ENCODE measurements around the gene GNPNAT1.
A peak's percentile ranks its signal among the peaks of the same experiment; 100 is the strongest.

Gene GNPNAT1

DNA sequence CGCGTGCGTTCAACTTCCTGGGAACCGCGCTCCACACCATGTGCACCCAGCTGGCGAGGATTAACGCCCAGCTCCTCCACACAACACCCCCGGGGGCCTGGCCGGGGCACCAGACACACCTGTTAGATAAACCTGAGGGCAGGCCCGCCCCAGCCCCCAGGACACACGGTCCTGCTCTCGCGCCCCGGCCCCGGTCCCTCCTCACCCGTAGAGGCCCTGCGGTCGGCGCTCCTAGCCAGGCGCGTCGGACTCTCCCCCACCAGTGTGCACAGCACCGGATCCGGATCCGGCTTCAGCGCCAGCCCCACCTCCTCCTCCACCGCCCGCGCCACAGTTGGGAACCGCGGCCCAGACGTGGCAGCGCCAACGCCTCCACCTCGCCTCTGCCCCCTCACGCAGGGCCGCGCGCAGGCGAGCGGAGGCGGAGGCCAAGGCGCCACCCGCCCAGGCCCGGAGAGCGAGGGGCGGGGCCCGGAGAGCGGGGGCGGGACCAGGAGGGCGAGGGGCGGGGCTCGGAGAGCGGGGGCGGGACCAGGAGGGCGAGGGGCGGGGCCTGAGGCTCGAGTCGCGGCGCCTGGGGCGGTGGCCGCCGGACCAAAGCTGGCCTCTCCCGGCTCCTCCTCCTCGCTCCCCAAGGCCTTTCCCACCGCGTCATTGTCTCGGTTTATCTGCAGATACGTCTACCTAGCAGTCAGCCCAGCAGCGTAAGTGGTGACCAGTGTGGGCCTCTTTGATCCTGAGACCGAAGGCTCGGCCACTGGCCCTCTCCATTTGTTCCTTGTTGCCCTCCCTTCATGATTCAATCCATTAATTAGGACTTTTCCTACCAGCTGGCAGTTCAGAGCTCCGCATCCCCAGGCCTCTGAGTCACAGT lies at the start of gene GNPNAT1:
Gene GNPNAT1, minus strand, starts transcription at position 385 of the 874 bp plus-strand sequence. CDS start 6,957 bp downstream, outside the sequence.
- peak; percentile 52 for DNase-seq (ENCODE audit: low read depth, low spot score)

DNA sequence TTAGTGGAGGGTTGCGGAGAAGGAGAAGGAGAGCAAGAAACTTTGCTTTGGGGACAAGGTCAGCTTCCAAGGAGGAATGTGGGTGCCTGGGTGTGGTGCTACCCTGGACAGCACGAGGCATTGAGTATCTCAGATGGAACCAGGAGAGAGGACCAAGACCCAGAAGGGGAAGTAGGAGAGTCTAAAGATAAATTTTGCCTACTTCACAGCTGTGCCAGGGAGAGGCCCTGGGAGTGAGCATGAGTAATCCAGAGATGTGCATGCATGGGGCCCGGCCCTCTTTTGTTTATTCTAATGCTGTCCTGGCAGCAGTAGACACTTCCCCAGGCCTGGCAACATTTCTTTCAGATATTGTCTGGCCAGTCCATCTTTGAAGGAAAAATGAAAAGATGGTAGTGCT lies 49.5 kb upstream of the GNPNAT1 start:
- DNase-seq (ENCODE audit: low read depth, low spot score): no peak

DNA sequence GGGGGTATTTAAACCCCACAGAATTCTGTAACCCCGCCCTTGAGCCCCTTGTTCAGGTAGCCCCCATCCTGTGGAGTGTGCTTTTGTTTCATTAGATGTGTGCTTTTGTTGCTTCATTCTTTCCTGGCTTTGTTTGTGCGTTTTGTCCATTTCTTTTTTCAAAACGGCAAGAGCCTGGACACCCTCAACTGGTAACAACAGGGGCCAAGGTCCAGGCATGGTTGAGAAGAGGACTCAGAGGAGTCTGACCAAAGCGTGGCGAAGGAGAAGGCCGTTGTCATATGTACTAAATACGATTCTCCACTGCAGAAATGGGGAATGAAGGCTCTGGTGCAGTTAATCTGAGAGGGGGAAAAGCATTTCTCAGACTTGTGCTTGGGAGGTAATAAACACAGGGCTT lies 46.0 kb upstream of the GNPNAT1 start:
- DNase-seq (ENCODE audit: low read depth, low spot score): no peak

DNA sequence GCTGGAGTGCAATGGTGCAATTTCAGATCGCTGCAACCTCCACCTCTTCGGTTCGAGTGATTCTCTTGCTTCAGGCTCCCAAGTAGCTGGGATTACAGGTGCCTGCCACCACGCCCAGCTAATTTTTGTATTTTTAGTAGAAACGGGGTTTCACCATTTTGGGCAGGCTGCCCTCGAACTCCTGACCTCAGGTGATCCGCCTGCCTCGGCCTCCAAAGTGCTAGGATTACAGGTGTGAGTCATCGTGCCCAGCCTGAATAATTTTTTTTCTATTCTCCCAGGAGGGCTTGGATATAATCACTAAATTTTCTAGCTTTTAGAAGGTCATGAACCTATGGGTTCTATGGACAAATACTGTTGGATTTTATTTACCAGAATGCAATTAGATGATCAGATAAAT lies 44.7 kb upstream of the GNPNAT1 start:
- no peak for DNase-seq (ENCODE audit: low read depth, low spot score)

DNA sequence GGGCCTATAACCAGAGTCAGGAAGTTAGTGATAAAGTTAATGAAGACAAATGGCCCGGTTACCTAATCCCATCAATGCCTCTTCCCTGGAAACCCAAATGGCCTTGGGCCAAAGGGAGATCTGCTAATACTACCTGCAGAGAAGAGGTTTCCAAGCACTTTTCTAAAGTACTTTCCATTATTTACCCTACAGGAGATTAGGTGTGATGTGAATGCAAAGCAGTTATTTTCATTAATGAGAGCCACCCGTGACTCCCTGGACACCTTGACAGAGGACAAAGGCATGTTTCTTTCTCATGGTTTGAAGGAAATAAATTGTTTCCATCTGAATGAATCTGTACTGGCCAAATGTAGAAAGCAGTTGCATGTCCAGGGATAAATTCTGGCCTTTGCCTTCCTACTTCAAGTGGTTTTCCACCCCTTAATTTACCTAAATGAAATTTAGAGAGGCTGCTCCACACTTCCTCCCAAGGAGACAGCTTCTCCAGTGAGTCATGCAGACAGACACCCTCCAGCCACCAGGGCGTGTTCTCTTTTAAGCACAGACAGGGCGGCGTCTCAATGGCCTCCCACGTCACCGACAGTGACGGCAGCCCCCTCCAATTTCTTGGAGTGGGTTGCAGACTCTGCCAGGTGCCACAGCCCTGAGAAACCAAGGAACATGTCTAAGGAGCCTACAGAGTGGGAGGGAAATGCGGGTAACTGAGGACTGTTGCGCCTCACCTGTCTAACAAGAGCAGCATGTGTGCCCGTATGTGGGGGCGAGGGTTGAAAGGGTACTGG lies 43.9 kb upstream of the GNPNAT1 start:
- no peak for DNase-seq (ENCODE audit: low read depth, low spot score)

DNA sequence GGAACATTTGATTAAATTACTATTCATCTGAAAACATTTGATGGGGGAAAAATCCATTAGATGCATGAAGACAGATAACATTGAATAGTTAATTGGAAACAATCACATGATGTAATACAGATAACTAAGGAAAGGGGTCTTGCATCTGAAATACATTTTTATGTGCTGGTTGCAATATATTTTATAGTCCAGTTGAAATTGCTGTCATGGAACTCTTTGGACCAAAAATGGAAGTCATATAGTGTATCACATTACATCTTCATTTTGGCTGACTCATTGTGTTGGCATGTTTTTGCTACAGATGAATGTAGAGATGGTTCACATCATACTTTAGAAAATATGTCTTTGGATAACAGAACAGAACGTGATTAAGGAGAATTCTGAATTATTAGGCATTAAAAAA lies 43.0 kb upstream of the GNPNAT1 start:
- DNase-seq (ENCODE audit: low read depth, low spot score): peak; percentile 55

DNA sequence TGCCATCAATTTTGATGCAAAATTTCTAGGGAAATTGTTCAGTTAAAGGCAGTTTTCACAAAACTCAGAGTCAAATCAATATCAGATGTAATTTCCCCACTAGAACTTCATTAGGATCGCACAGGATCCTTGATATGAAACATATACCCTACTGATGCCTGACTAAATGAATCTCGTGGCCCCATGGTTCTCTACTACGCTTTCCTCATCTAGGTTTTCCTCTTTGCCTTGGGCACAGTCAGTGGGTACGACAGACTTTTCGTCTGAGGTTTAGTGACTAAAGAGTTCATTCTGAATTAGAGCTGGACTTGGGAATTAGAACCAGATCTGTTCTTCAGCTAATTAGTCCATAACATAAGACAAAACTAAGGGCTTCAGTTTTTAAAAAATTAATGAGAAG lies 42.5 kb upstream of the GNPNAT1 start:
- DNase-seq (ENCODE audit: low read depth, low spot score): no peak

DNA sequence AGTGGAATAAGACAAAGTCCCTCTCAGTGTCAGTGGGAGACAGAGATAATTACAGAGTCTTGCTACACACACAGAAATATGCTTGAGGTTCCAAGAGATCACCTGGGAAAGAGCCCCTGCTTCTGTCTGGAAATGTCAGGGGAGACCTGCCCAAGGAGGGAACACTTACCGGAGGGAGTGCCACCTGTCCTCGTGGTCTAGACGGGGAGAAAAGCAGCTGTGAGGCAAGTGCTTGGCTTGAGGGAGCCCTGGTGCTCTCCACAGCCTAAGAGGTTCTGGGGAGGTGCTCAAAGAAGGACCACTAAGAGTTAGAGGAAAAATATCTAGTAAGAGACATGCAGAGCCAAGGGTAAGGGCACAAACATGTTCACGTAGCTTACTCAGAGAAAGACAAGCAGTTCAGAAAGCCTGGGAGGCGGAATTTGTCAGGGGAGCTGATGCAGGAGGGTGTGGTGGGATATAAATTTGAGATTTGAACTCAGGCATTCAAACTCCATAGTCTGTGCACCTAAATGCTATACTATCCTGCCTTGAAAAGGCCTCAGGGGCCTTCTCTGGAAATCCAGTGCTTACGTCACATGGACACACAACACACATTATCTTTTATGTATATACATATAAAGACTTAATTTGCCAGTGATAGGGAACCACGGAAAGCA lies 38.2 kb upstream of the GNPNAT1 start:
- no peak for DNase-seq (ENCODE audit: low read depth, low spot score)

DNA sequence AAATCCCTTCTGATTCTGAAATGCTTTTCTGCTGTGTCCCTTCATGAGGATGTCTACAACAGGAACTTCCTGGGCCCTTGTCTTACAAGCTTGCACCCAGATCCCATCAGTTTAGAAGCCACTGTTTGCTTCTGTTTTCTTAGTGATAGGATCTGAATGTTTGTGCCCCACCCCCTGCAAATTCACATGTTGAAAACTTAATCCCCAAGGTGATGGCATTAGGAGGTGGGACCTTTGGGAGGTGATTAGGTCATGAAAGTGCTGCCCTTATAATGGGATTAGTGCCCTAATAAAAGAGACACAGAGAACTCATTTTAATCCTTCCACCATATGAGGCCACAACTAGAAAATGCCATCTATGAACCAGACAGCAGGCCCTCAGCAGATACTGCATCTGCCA lies 36.0 kb upstream of the GNPNAT1 start:
- DNase-seq (ENCODE audit: low read depth, low spot score): no peak

DNA sequence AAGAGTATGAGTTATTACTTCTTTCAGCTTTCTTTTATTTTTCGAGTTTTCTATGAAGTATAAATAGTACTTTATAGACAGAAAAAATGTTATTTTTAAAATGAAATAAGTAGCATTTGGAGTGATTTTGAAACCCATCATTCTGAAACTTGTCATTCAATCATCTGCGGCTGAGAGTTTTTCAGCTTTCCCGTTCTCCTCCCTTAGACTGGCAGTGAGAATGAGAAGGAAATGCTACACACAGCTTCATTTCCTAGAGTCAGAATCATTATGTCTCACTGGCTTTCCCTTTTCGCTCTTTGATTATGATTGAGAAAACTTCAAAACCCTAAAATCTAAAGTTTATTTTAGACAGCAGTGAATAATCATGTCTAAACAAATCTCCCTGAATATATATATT lies 33.7 kb upstream of the GNPNAT1 start:
- DNase-seq (ENCODE audit: low read depth, low spot score): no peak

DNA sequence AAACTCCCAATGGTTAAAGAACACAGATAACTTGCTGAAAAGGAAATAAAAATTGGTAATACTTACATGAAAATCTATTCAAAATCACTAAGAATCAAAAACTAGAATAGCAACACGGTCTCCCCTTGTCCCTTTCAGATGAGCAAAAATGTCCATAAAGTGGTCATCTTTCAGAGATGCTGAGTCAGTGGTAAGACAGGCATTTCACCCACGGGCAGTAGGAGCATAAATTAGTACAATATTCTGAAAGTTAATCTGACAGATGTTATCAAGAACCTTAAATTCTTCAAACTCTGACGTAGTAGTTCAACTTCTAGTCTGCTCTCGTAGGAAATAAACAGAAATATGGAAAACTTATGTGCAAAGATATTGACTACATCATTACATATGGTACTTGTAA lies 33.1 kb upstream of the GNPNAT1 start:
- DNase-seq (ENCODE audit: low read depth, low spot score): no peak

DNA sequence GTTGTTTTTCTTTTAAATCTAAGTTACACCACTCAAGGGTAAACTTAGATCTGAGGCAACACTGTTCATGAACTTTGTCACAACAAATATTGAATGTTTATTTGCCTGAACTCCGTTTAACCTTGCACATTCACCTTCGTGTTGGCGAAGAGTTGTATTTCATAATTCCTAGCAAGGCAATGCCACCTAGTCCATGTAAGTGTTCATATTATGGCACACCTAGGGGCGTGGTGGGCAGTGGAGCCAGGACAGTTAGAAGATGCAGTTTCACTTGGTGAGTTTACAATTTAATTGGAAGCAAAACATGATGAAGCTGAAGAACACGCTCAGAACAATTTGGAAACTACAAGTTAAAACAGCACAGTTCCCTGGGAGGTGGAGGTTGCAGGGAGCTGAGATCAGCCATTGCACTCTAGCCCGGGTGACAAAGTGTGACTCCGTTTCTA lies 30.4 kb upstream of the GNPNAT1 start:
- no peak for DNase-seq (ENCODE audit: low read depth, low spot score)

DNA sequence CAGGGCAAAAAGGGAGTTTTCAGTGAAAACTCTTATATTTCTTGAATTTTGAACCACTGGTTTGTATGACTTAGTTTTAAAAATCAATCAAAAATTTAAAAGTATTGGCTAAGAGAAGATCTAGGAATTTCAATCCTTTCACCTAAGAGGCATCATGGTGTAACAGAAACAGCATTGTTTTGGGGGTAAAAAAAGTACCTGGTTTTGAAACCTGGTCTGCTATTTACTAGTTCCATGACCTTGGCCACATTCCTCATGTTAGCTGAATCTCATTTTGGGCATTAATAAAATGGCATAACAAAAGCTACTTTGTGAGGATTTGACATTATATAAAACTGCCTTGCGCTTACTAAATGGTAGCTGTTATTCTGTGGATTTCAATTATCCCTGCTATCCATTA lies 16.7 kb upstream of the GNPNAT1 start:
- DNase-seq (ENCODE audit: low read depth, low spot score): no peak

DNA sequence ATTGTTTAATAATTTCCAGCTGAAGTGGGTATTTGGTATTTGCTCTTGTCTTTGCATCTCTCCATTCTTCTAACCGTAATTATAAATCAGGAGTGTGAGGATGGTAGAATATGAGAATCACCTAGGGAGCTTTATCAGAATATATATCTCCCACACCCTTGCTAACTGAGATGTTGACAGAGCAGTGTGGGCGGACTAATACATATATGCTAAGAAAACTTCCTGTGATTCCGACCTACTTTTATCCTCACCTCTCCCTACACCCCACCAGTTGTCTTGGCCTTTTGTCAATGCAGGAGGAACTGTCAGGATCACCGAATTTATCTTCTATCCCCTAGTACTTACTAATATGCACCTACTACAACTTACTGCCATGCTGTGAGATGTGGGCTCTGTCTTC lies 14.7 kb upstream of the GNPNAT1 start:
- DNase-seq (ENCODE audit: low read depth, low spot score): no peak

DNA sequence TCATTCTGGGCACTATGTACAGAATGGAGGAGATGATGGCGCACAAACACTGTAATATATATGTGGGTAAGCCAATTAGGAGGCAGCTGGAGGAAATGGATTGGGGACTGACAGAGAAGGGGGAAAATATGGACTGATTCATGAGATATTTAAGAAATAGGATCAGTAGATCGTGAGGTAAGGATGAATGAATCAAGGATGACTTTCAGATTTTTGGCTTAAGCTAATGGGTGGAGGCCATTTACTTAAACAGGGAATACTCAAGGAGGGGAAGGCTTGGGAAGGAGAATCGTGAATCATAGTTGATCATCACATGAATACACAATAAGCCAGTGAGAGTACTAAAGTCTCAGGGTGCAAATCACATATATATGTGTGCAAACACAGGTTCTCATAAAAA lies 11.2 kb upstream of the GNPNAT1 start:
- DNase-seq (ENCODE audit: low read depth, low spot score): no peak

DNA sequence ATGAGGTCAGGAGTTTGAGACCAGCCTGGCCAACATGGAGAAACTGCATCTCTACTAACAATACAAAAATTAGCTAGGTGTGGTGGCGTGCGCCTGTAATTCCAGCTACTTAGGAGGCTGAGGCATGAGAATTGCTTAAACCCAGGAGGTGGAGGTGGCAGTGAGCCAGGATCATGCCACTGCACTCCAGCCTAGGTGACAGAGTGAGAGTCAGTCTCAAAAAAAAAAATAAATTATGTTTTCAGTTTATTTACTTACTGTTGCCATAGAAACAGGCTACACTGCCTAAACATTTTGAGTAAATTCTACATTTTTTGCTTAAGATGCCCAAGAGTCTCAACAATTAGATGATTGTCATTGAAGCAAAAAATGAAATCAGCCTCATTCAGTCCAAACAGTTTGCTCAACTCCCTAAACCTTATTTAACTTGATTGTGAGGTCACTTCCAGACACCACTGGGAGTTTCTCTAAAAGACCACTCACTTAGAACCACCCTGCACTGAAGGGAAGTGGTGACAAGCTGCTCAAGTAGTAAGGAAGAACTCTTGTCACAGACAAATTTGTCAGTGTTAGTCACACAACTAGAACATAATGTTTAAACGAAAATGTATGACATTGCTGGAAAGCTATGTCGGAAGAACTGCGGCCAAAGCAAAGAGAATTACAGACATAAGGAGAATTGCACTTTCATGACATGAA lies 9.8 kb upstream of the GNPNAT1 start:
- no peak for DNase-seq (ENCODE audit: low read depth, low spot score)

DNA sequence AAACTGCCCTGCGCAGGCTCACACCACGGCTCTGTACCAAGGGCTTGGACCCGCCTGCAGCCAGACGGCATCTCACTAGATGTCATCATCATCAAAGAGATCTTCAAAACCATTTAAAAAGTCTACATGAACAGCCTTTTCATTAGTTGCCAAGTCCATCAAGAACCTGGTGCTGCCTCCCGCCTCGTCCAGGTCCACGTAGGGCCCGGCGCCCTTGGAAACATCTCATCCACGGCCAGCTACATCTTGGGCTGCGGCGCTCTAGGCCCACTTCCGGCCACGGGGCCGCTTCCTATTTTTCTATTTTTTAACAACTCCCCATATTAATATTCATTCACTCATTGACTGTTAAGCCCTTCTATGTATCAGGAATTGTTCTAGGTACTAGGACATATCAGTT lies 7.4 kb upstream of the GNPNAT1 start:
- DNase-seq (ENCODE audit: low read depth, low spot score): no peak

DNA sequence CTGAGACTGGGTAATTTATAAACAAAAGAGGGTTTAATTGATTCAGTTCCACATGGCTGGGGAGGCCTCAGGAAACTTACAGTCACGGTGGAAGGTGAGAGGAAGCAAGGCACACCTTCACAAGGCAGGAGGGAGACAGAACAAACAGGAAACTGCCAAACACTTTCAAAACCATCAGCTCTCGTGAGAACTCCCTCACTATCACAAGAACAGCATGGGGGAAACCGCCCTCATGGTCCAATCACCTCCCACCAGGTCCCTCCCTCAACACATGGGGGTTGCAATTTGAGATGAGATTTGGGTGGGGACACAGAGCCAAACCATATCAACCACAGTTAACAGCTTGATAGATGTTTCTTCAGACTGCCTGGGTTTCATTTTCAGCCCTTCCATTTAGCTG lies 6.2 kb upstream of the GNPNAT1 start:
- no peak for DNase-seq (ENCODE audit: low read depth, low spot score)

DNA sequence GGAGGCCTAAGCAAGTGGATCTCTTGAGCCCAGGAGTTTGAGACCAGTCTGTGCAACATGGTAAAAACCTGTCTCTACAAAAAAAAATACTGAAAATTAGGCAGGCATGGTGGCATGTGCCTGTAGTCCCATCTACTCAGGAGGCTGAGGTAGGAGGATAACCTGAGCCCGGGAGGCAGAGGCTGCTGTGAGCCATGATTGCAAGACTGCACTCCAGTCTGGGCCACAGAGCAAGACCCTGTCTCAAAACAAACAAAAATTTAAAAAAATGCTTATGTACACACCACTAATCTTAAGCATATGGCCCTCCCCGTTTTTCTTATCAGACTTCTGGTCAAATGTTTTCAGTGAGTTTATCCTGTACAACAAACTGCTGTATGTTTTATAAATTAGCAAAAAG lies 1.7 kb upstream of the GNPNAT1 start:
- no peak for DNase-seq (ENCODE audit: low read depth, low spot score)

DNA sequence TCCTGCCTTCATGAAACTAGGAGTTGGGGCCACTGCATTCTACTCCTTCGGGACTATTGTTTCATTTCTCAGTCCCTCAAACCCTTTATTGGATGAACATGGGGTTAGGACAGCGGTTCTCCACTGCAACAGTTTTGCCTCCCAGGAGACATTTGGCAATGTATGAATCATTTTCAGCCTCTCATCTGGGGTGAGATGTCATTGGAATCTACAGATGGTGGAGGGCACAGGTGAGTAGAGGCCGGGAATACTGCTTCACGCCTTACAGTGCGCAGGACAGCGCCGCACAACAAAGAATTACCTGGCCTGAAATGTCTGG lies 649 bp upstream of the GNPNAT1 start:
- DNase-seq (ENCODE audit: low read depth, low spot score): no peak

DNA sequence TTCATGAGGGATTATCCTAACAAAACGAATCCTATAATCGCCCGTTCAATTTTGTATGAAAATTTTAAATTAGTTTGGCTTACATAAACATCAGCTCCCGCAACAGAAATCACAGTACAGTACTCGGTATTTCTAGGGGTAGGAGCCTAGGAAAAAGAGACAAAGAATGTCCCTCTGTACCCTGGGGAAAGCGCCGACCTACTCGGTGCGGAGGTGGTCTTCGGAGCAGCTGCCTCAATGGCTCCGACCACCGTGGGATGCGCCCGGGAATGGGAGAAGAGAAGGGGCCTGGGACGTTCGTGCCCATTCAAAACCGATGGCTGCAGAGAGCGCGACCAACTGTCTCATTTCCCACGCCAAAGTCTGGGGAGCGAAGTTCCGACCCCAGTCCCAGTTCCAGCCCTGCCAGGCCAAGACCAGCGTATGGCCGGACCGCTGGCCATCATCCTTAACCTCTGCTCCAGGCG lies 618 bp downstream of the GNPNAT1 start:
- no peak for DNase-seq (ENCODE audit: low read depth, low spot score)

All from brain pericyte (primary cell).